Endothelial cell of umbilical vein (primary cell): Measurements from ENCODE around the gene GSE1. TPM values are rescaled to one million over a fixed set of nuclear protein-coding genes. Genes with fewer than 3 reads are reported as not detected.

Experiments used
- BruUV-seq: library from RNA; stranded (reverse); fragments of 400-500 nt; replicated peaks from 2 replicates; lab custom pipeline; 2021; lab: Mats Ljungman, UMichigan
- CTCF ChIA-PET: fragments of 300-600, 350-600 bp; sonication (Branson Sonifier 250); formaldehyde crosslinking; loops from one replicate; lab custom pipeline; 2021; ENCODE audit warnings: antibody characterized with exemption, inconsistent platforms; lab: Charles Lee
- POLR2A ChIA-PET: fragments of 300-600, 350-600 bp; sonication (Branson Sonifier 250); formaldehyde crosslinking; loops from one replicate; lab custom pipeline; 2021; ENCODE audit warnings: antibody characterized with exemption, inconsistent platforms; lab: Charles Lee
- DNase-seq: peaks from one replicate; pipeline ENCODE4 v3.0.0-alpha.2; 2011; ENCODE audit warnings: low read depth, low spot score
- FAIRE-seq: peaks from 2 replicates; lab custom pipeline; 2011; peaks lifted over from hg19 to GRCh38; lab: Jason Lieb, UNC
- H2AFZ ChIP-seq: 2 replicates; pipeline ENCODE4 v1.6.0; 2012; ENCODE audit warnings: low read depth, low read length, control low read depth, inconsistent platforms
- H3K27ac ChIP-seq: 2 replicates; pipeline ENCODE4 v1.5.1; 2011; ENCODE audit warnings: low read depth, mild to moderate bottlenecking, control low read depth, low read length, moderate library complexity; ENCODE audit not compliant: insufficient read depth
- H3K27me3 ChIP-seq, 2 experiments: 2 replicates each; pipeline versions ENCODE4 v1.6.0 to v1.6.1; 2011; ENCODE audit warnings: low read length in 2 of 2, mixed read lengths in 1 of 2; ENCODE audit not compliant: control insufficient read depth in 2 of 2, insufficient read depth in 2 of 2
- H3K36me3 ChIP-seq, 2 experiments: 2 replicates in 1 of 2; 3 replicates in 1 of 2; pipeline ENCODE4 v1.5.1; 2011; ENCODE audit warnings: low read length in 2 of 2, mild to moderate bottlenecking in 1 of 2, moderate library complexity in 1 of 2; ENCODE audit not compliant: control insufficient read depth in 2 of 2, insufficient read depth in 2 of 2; ENCODE audit errors: extremely low read depth in 1 of 2
- H3K4me1 ChIP-seq: 3 replicates; pipeline ENCODE4 v1.5.1; 2011; ENCODE audit warnings: mild to moderate bottlenecking, low read length; ENCODE audit not compliant: control insufficient read depth, insufficient read depth; ENCODE audit errors: extremely low read depth
- H3K4me2 ChIP-seq: 2 replicates; pipeline ENCODE4 v1.6.1; 2011; ENCODE audit warnings: low read length, control low read depth, mixed read lengths; ENCODE audit not compliant: insufficient read depth
- H3K4me3 ChIP-seq, 3 experiments: fragments of 200-600 bp in 1 of 3; sonication (generic), shearing (Covaris generic) in 1 of 3; replicated peaks in 1 of 3; 2 replicates each; pipeline ENCODE4 v1.5.1; 2011 to 2016; ENCODE audit warnings: control low read depth in 3 of 3, low read length in 3 of 3, mild to moderate bottlenecking in 2 of 3, inconsistent platforms in 1 of 3, low read depth in 1 of 3, moderate library complexity in 1 of 3; ENCODE audit not compliant: insufficient read depth in 1 of 3
- H3K79me2 ChIP-seq: 2 replicates; pipeline ENCODE4 v1.6.0; 2012; ENCODE audit warnings: low read length, inconsistent platforms; ENCODE audit not compliant: control insufficient read depth, insufficient read depth
- H3K9ac ChIP-seq: replicated peaks from 2 replicates; pipeline ENCODE3; 2011; ENCODE audit warnings: low read length, control low read depth; ENCODE audit not compliant: insufficient read depth; ENCODE audit errors: extremely low read depth
- H3K9me1 ChIP-seq: replicated peaks from 3 replicates; pipeline ENCODE4 v1.6.0; 2011; ENCODE audit warnings: mild to moderate bottlenecking, low read length; ENCODE audit not compliant: control insufficient read depth, insufficient read depth; ENCODE audit errors: extremely low read depth
- H3K9me3 ChIP-seq: replicated peaks from 2 replicates; pipeline ENCODE4 v1.5.1; 2012; ENCODE audit warnings: low read length, inconsistent platforms; ENCODE audit not compliant: control insufficient read depth, insufficient read depth
- H4K20me1 ChIP-seq: replicated peaks from 2 replicates; pipeline ENCODE3; 2011; ENCODE audit warnings: mild to moderate bottlenecking, low read length; ENCODE audit not compliant: control insufficient read depth, insufficient read depth; ENCODE audit errors: extremely low read depth
- CTCF ChIP-seq, 2 donors: IDR thresholded peaks; 1 replicate in 1 of 2; 2 replicates in 1 of 2; pipeline ENCODE4 v1.5.1; 2011; ENCODE audit warnings: low read length in 2 of 2, mild to moderate bottlenecking in 2 of 2, moderate library complexity in 2 of 2, control low read depth in 1 of 2, inconsistent platforms in 1 of 2, low read depth in 1 of 2; ENCODE audit not compliant: insufficient read depth in 1 of 2; ENCODE audit errors: extremely low read depth in 1 of 2
- EZH2 ChIP-seq: IDR thresholded peaks from 2 replicates; pipeline ENCODE4 v1.6.1; 2012; ENCODE audit warnings: borderline replicate concordance, low read depth, mild to moderate bottlenecking, moderate library complexity, low read length, inconsistent platforms; ENCODE audit not compliant: severe bottlenecking
- FOS ChIP-seq: IDR thresholded peaks from 2 replicates; pipeline ENCODE4 v1.6.1; 2011; ENCODE audit warnings: mild to moderate bottlenecking, low read length, moderate library complexity, borderline replicate concordance; ENCODE audit not compliant: insufficient read depth
- GATA2 ChIP-seq: IDR thresholded peaks from 2 replicates; pipeline ENCODE4 v1.7.0; 2011; ENCODE audit warnings: low read depth, mild to moderate bottlenecking, moderate library complexity, mixed read lengths, low read length; ENCODE audit not compliant: insufficient read length, insufficient read depth
- JUN ChIP-seq: IDR thresholded peaks from 2 replicates; pipeline ENCODE4 v1.6.1; 2011; ENCODE audit warnings: borderline replicate concordance, low read depth; ENCODE audit not compliant: insufficient read length, insufficient read depth
- MAX ChIP-seq: IDR thresholded peaks from 2 replicates; pipeline ENCODE4 v1.6.1; 2011; ENCODE audit not compliant: insufficient read depth, insufficient read length
- MYC ChIP-seq: IDR thresholded peaks from one replicate; pipeline ENCODE4 v1.6.1; 2011; ENCODE audit warnings: mild to moderate bottlenecking, low read depth, low read length
- POLR2A ChIP-seq: IDR thresholded peaks from 2 replicates; pipeline ENCODE4 v1.6.1; 2012; ENCODE audit warnings: low read depth, mild to moderate bottlenecking, control low read depth, low read length
- POLR2AphosphoS5 ChIP-seq: IDR thresholded peaks from 2 replicates; pipeline ENCODE4 v1.6.1; 2012; ENCODE audit warnings: low read depth, mild to moderate bottlenecking, control low read depth, low read length, moderate library complexity; ENCODE audit not compliant: insufficient read depth
- dilution Hi-C: fragments of 300-500 bp; cut with MboI; formaldehyde crosslinking; loops from one replicate; pipeline ENCODE4 v1.15.0; 2019; ENCODE audit warnings: low sequenced_read_pairs; ENCODE audit not compliant: extremely low pct_ligation_motif_present
- intact Hi-C: fragments of 100-400 bp; cut with micrococcal nuclease; formaldehyde crosslinking; loops from one replicate; pipeline ENCODE4 v1.10.0; 2022
- polyA plus RNA-seq, 4 experiments: library from polyadenylated mRNA; depleted of rRNA in 3 of 4; stranded (reverse) in 3 of 4; unstranded in 1 of 4; fragments of >200 nt; gene quantifications; 2 replicates each; pipeline versions ENCODE4 v1.2.1 to v1.2.3, GENCODE V29; 2011 to 2012; ENCODE audit warnings: missing spikeins in 1 of 4
- total RNA-seq: library from RNA; stranded (reverse); gene quantifications from 2 replicates; pipeline ENCODE4 v1.2.3, GENCODE V29; 2021

The GSE1 gene
- total and polyA plus RNA-seq, 2 donors (not counting 3 experiments of a cell fraction or from before 2014, with no cell fraction given) = 4.2 to 18.3 TPM

- H3K9me1 ChIP-seq = no peaks in the 10 kb centered on the region
- H3K36me3 ChIP-seq = no peaks in the 10 kb centered on the region
- no peaks in the 10 kb centered on the region for H3K4me1 ChIP-seq
- no peak overlapping the region for H3K9ac ChIP-seq
- H3K27me3 ChIP-seq = no peaks in the 10 kb centered on the region
- no peak overlapping the region for H3K27ac ChIP-seq
- H4K20me1 ChIP-seq = no peaks in the 10 kb centered on the region
- intact Hi-C loops = no loop called here
- H3K4me3 ChIP-seq = no peak overlapping the region
- no peak overlapping the region for H2AFZ ChIP-seq
- dilution Hi-C loops = no loop called here
- no peak overlapping the region for H3K4me2 ChIP-seq
- TF ChIP-seq MAX (no peak), CTCF (IDR thresholded peaks at IDR 0.05; ENCODE audit: extremely low read depth in 1 of 2, insufficient read depth in 1 of 2, low read depth in 1 of 2, low read length in 2 of 2) (no peak), EZH2 (no peak), MYC (no peak), GATA2 (no peak), JUN (no peak), POLR2A (no peak), FOS (no peak), POLR2AphosphoS5 (no peak)
- ChIA-PET CTCF (interaction anchor here (5.7 kb wide), 1 partner anchor 8 kb away, joined by 32 read pairs; no protein-coding TSS in a partner anchor), POLR2A (no interaction called here)
- BruUV-seq = no TSS peak
- no peak for FAIRE-seq
- DNase-seq = no peak
- no peaks in the 10 kb centered on the region for H3K79me2 ChIP-seq
- H3K9me3 ChIP-seq = no peaks in the 10 kb centered on the region
These were observed 11.0 kb downstream of the GSE1 start for GRCh38 chr16:85623997-85624601.
